ENCODE data around the gene NACC1.

DNA sequence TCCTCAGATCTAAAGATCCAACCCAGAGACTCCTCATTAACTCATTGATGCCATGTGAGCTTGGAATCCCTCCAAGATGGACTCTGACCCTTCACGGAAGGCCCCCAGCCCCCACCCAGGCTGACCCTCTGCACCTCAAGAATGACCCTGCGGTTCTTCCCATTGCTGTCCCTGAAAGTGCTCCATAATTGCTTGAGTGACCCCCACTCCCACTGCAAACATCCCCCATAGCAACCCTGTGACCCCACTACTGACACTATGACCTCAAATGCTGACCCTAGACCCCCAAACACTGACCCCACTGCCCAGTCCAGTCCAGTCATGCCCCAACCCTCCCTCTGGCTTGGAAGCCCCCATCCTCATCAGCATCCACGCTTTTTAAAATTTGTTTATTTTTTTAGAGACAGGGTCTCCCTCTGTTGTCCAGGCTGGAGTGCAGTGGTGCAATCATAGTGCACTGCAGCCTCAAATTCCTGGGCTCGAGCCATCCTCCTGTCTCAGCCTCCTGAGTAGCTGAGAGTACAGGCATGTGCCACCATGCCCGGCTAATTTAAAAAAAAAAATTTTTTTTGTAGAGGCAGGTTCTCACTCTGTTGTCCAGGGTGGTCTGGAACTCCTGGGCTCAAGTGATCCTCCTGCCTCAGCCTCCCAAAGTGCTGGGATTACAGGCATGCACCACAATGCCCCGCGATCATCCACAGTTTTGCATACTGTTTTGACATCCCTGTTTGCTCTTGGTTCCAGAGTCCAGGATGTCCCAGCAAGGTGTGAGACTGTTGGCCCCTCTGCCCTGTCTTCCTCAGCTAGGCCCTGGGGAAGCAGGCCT, 16.3 kb upstream of the NACC1 start:
- TF ChIP-seq, protein P1, sequence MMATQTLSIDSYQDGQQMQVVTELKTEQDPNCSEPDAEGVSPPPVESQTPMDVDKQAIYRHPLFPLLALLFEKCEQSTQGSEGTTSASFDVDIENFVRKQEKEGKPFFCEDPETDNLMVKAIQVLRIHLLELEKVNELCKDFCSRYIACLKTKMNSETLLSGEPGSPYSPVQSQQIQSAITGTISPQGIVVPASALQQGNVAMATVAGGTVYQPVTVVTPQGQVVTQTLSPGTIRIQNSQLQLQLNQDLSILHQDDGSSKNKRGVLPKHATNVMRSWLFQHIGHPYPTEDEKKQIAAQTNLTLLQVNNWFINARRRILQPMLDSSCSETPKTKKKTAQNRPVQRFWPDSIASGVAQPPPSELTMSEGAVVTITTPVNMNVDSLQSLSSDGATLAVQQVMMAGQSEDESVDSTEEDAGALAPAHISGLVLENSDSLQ (IDR thresholded peaks at IDR 0.05) = no peak
- TF ChIP-seq L3MBTL2 (conservative IDR thresholded peaks at IDR 0.05) (no peak), HDGF (IDR thresholded peaks at IDR 0.05; ENCODE audit: borderline replicate concordance) (no peak), FOXK2 (IDR thresholded peaks at IDR 0.05) (no peak), SP1 (IDR thresholded peaks at IDR 0.05) (no peak), BHLHE40 (IDR thresholded peaks at IDR 0.05; ENCODE audit: borderline replicate concordance) (no peak), NFRKB (IDR thresholded peaks at IDR 0.05) (no peak), SUZ12 (IDR thresholded peaks at IDR 0.05) (no peak)

Measured in HEK293T (cell line).